HL-60 (cell line): ENCODE data around the gene CACNA1E.
"Not testable (repeated sequence)": the region's sequence is repeated elsewhere in the genome, so short reads cannot be mapped to it uniquely, and the experiment has no call there.

Source experiments
- CTCF ChIP-seq: IDR thresholded peaks from one replicate; pipeline ENCODE4 v1.5.1; 2011; ENCODE audit warnings: low read length, control low read depth, inconsistent platforms; ENCODE audit not compliant: insufficient read depth
- GABPA ChIP-seq: IDR thresholded peaks from 2 replicates; pipeline ENCODE4 v1.6.1; 2012; ENCODE audit warnings: low read depth
- POLR2AphosphoS5 ChIP-seq: IDR thresholded peaks from 2 replicates; pipeline ENCODE4 v1.6.1; 2012; ENCODE audit warnings: low read depth

- not testable (repeated sequence) for TF ChIP-seq GABPA, CTCF, POLR2AphosphoS5
Measured at GRCh38 chr1:181528241-181528640, 44.9 kb downstream of the CACNA1E start.
